GM21825 (cell line): ENCODE results near the gene SAT2.
A peak's percentile ranks its signal among the peaks of the same experiment; 100 is the strongest.
"Not testable (repeated sequence)": the region's sequence is repeated elsewhere in the genome, so short reads cannot be mapped to it uniquely, and the experiment has no call there.

ENCODE experiments used
- ATAC-seq: cut with Tn5 transposase; IDR thresholded peaks from one replicate; pipeline ENCODE4 v1.9.1; 2021; ENCODE audit warnings: mild to moderate bottlenecking, moderate library complexity; ENCODE audit not compliant: unreplicated experiment

SAT2 gene

DNA sequence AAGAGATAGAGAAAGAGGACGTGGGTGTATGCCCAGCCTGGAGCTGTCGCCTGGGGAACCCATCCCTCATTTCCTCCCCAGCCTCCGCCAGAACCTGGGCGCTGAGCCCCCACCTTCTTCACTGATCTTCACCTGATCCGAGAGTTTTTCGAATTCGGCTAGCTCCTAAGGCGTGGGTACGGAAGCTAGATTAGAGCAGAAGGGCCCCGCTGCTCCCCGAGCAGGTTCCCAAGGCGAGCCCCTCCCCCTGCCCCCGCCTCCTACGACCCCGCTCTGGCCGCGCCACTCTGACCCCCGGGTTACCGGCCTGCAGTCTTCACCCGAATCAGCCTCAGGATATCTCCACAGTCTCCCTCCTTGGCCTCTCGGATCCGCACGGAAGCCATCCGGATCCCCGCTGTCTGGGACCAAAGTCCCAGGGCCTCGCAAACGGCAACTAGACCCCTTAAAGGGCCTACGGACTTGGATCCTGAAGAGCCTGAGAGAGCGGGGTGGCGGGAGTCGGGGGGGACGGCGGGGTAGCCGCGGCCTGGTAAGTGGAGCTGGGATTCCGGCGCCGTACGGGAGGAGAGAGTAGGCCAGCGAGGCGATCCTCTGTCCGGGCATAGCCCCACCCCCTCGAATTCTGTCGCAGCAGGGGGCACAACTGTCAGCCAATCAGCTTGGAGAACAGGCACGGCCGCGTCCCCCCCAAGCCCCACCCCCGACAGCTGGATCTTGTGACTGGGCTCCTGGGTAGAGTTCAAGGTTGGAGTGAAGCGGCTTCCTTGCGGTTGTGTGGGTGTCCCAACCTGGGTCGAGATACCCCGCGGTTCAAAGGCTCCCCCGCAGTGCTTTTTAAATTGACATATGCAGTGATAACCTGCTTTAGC lies at the start of gene SAT2:
TSS of gene SAT2 (minus strand) at position 572 of the 872 bp plus-strand sequence. CDS start at position 386, 186 bp downstream.
- peak; percentile 75 for ATAC-seq

DNA sequence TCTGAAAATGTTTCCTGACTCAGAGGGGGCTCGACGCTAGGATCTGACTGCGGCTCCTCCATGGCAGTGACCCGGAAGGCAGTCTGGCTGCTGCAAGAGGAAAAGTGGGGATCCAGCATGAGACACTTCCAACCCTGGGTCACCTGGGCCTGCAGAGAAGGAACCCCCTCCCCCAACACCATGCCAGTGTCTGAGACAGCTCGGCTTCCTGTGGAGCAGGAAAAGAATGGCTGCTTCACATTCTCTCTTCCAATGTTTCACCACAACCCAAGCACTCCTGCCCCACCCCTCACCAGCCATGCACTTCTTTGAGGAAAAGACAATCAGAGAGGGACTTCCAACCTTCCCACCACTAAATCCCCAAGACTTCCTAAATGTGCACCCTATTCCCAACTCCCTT lies 48.9 kb upstream of the SAT2 start:
- ATAC-seq: no peak

DNA sequence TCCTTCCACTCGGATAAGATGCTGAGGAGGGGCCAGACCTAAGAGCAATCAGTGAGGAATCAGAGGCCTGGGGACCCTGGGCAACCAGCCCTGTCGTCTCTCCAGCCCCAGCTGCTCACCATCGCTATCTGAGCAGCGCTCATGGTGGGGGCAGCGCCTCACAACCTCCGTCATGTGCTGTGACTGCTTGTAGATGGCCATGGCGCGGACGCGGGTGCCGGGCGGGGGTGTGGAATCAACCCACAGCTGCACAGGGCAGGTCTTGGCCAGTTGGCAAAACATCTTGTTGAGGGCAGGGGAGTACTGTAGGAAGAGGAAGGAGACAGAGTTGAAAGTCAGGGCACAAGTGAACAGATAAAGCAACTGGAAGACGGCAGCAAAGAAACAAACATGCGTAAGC lies 47.3 kb upstream of the SAT2 start:
- no peak for ATAC-seq

DNA sequence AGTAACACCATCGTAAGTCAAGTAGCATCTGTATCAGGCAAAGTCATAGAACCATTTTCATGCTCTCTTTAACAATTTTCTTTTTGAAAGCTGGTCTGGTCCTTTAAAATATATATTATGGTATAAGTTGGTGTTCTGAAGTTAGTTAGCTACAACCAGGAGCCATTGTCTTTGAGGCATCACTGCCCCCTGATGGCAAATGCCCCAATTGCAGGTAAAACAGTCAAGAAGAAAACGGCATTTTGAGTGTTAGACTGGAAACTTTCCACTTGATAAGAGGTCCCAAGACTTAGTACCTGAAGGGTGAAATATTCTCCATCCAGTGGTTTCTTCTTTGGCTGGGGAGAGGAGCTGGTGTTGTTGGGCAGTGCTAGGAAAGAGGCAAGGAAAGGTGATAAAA lies 45.6 kb upstream of the SAT2 start:
- ATAC-seq: no peak

DNA sequence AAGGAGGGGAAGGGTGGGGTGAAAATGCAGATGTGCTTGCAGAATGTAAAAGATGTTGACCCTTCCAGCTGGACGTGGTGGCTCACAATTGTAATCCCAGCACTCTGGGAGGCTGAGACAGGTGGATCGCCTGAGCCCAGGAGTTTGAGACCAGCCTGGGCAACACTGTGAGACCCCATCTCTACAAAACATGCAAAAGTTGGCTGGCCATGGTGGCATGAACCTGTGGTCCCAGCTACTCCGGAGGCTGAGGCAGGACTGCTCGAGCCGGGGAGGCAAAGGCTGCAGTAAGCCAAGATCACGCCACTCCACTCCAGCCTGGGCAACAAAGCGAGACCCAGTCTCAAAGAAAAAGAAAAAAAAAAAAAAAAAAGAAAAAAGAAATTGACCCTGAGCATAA lies 40.9 kb upstream of the SAT2 start:
- ATAC-seq: no peak

DNA sequence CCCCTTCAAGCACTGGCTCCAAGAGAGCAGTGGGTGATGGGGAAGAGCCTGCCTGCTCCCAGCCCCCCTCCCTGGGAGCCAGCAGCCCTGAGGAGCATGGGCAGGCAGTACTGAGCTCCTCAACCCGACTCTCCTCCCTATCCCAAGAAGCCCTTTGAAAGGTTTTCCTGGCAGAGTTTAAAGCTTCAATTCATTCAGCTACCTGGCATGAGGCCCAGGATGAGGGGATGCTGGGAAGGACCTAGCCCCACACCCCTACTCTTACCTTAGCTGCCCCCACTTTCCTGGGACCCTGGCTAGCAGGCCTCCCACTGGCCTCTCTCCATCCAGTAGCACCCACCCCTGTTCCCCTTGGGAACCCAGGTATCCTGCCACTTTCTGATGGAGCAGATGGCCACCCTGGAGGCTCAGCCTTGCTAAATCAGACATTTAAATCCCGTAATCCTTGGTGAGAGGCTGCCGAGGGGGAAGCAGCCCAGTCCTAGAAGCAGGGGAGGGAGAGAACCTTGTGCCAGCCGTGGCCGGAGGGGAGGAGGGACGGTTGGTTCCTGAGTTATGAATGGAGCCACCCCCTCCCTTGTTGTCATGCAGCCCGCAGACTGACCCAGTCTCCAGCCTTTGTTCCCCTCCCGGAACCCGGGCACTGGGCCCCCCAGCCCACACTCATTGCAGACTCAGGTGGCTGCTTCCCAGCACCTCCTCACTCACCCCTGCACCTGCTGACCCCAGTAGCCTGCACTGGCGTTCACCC lies 40.2 kb upstream of the SAT2 start:
- ATAC-seq: no peak

DNA sequence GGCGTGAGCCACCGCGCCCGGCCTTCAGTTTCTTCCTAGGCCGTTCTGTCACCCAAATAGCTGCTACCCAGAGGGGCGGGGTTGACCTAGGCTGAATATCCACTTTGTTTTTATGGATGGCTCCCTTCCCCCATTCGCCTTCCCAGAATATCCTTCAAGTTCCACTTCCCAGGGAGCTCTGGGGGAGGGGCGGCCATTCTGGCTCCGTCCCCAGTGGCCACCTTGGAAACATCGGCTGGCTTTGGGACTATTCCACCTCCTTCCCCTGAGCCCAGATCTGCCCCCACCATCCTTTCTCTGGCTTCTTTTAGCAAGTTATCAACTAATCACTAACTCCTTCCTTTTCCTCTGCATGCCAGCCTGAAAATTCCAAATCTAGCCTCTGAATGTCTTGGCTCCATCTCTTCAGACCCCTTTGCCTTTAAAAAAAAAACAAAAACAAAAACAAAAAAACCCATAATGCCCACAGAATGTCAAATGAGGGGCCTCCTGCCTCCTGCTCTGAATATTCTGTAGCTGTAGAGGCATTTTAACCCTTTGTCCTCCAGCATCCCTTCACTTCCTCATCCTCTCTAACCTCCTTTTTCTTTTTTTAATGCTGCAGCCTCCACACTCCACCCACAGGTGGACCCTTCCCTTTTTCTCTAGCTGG lies 29.5 kb upstream of the SAT2 start:
- no peak for ATAC-seq

DNA sequence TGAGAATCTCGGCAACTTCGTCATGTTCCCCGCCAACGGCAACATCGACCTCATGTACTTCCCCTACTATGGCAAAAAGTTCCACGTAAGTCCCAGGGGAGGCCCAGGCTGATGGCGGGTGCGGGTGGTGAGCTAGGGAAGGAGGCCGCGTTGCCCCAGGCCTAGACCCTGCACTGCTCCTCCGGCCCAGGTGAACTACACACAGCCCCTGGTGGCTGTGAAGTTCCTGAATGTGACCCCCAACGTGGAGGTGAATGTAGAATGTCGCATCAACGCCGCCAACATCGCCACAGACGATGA lies 27.9 kb upstream of the SAT2 start:
- no peak for ATAC-seq

DNA sequence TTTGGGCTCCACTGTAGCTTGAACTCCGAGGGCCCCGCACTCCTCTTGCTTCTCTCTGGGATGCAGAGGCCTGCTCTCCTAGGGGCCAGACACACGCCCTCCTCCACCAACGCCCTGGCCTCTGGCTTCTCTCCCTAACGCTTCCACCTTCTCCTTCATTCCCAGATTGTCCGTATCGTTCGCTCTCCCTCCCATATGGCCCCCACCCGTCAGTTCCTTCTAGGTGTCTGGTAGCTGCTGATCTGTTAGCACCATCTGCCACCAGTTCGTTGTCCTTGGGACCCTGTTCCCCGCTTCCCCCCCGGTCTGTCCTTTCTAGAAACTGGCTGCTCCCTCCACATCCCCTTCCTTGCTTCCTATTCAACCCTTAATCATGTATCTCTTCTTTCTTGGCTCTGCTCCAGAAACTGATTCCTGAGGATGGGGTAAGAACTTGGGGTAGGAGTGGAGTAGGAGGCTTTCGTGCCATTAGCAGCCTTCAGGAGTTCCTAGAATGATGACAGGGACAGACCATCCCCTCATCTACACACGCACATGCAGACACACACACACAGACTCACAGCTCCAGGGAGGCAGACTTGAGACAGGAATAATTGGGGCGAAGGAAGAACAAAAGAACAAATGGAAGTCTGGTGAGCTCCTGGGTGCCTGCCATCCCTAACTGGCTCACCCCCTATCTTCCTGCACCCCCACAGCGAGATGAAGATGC lies 27.4 kb upstream of the SAT2 start:
- no peak for ATAC-seq

DNA sequence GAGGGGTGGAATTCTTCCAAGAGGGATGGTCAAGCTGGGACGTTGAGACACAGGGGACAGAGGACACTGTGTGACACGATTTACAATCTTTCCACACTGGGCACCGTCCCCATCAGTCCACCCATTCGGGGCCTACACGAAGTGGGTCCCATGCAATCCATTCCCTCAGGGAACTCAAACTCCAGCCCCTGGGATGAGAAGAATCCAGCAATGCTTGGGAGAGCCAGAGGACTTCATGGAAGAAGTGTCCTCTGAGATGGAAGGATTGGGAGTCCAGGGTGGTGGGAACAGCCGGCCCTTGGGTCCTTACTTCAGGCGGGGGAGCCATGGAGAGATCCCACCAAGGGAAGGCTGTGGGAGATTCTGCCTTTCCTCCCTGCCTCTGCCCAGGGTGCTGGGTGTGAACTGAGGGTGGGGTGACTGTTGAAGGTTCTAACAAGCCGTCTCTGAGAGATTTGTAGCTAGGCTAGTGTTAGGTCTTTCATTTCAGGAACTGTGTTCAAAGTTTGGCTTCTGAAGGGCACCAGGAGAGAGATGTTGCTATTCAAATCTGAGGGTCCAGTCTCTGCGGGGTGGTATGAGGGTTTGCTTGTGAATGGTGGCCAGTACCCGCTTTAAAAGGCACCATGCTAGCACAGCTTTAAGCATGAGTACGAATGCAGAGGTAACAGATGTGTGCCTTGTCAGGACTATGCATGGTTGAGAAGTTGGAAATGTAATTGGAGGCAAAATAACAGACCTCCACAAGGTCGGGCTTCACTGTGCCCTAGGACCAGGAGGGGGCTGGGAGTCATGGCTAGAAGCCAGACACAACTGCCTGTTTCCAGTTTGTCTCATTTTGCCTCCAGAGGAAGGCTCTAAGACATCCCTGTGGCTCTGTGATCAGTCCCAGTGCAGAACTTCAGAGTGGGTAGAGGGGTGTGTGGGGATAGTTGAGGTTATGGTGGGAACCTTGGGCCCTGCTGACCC lies 25.1 kb upstream of the SAT2 start:
- no peak for ATAC-seq

DNA sequence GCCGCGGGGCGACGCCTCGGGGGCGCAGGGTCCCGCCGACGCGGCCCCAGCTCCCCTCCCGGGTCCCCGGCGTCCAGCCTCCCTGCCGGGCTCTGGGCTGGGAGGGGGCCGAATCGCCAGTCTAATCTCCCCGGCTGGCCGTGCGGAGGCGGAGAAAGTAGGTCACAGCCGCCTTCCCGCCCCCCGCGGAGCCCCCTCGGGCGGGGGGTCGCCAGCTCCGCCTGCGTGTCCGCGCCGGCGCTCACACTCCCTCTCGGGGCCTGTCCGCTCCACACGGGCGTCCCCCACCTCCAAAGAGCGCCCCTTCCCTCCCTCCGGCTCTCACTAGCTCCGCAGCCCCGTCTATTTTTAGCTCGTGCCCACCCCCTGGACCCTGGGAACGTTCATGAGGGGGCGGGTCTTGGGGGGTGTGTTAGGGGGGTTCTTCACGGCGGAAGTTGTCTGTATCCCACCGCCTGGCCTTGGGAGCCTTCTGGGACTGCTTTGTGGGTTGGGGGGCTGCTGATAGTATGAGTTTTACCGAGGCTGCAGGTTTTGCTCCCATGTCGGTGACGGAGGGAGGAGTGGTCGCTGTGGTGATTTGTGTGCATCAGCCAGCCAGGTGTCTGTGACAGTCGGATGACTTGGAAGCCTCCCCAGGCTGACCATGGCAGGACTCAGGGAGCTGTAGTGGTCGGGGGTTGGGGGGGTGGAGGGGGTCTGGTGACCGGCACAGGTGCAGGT lies 24.2 kb upstream of the SAT2 start:
- ATAC-seq: no peak

DNA sequence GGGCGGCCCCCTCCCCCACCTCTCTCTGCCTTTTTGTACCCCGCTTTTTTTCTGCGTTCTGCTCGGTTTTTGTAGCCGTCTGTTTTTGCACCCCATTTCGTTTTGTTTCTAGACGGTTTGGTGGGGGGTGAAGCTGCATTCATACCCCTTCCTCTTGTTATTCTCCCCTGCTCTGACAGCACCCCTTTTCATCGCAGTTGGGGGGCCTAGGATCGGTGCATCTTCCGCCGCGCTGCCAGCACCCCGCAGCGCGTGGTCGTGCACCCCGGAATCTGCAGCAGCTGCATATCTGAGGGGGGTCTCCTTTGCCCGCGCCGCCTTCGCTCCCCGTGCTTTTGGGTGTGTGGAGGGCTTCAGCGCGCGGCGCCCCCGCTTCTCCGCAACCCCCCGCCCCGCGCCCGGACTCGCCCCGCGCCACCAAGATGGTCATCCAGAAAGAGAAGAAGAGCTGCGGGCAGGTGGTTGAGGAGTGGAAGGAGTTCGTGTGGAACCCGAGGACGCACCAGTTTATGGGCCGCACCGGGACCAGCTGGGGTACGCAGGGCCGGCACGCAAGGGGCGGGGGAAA lies 23.6 kb upstream of the SAT2 start:
- ATAC-seq: no peak

DNA sequence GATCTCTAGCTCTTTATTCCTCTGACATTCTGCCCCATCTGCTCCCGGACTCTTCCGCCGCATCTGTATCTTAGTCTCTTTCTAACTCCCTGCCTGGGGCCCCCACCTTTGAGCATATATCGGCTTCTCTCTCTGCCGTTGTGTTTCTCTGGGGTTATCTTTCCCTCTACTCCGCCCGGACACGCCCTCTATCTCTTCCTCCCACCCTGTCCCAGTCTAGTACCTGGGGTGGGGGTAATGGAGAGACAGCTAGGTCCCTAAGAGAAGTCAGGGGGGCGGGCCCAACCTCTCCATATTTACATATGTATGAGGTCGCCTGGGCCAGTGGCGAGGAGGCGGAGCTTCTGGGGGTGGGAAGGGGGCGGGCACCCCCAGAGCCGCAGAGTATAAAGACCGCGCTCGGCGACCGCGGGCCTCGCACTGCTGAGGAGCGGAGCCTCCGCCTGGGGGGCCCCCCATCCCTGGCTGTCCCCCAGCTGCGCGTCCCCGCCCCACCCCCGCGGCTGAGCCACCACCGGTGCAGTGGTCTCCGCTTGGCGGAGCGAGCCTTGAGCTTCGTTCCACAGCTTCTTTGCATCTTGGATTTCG lies 23.0 kb upstream of the SAT2 start, which contains the start of gene ATP1B2:
TSS of gene ATP1B2 (plus strand) at position 418 of the 588 bp plus-strand sequence. CDS start 593 bp downstream, outside the sequence.
- ATAC-seq: no peak

DNA sequence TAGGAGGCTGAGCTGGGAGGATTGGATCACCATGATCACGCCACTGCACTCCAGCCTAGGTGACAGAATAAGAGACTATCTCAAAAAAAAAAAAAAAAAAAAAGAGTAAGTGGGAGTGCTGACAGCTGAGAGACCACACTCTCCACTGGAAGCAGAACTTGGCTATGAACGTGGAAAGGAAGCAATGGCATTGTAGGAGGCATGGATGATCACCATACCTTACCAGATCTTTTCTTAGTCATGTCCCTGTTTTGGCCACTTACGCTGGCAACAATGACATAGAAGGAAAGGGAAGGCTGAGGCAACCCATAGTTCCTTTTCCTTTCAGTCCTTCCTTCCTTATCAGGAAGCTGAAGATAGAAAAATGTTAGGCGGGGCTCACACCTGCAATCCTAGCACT lies 19.4 kb upstream of the SAT2 start:
- ATAC-seq: no peak

DNA sequence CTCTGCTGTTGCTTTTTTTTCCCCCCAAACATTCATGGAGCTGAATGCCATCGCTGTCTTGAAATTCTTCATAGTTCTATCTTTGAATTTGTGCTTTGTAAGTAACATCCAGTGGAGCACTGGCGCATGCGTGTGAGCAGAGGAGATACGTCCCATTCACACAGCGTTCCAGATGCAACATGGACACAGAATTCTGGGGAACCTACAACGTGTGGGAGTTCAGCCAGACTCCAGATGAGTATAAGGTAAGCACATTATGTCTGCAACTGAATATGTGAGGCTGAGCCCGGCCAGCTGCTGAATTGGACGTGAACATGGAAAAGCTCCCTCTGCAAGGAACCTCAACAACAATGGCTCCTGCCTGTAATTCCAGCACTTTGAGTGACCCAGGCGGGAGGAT lies 18.8 kb upstream of the SAT2 start:
- no peak for ATAC-seq

DNA sequence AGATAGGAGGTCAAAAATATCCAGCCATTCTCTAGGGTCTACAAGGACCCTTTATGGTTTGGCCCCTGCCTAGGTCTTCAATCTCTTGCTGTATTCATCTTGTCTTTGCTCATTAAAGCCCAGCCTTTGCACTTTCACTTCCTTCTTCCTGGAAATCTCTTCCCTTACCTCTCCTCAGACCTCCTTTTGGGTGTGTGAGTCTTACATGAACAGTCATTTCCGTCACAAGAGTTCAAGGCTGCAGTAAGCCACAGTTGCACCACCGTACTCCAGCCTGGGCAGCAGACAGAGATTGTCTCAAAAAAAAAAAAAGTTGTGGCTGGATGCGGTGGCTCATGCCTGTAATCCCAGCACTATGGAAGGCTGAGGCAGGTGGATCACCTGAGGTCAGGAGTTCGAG lies 17.2 kb upstream of the SAT2 start:
- ATAC-seq: no peak

DNA sequence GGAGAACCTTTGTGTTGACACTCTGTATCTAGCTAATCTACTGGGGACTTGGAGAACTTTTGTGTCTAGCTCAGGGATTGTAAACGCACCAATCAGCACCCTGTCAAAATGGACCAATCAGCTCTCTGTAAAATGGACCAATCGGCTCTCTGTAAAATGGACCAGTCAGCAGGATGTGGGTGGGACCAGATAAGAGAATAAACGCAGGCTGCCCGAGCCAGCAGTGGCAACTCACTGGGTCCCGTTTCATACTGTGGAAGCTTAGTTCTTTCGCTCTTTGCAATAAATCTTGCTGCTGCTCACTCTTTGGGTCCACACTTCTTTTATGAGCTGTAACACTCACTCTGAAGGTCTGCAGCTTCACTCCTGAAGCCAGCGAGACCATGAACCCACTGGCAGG lies 14.0 kb upstream of the SAT2 start:
- ATAC-seq: not testable (repeated sequence)

DNA sequence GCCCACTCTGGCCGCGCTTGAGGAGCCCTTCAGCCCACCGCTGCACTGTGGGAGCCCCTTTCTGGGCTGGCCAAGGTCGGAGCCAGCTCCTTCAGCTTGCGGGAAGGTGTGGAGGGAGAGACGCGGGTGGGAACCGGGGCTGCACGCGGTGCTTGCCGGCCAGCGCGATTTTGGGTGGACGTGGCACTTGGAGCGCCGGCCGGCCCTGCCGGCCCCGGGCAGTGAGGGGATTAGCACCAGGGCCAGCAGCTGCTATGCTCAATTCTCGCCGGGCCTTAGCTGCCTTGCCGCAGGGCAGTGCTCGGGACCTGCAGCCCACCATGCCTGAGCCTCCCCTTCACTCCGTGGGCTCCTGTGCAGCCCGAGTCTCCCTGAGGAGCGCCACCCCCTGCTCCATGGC lies 13.2 kb upstream of the SAT2 start:
- no peak for ATAC-seq

DNA sequence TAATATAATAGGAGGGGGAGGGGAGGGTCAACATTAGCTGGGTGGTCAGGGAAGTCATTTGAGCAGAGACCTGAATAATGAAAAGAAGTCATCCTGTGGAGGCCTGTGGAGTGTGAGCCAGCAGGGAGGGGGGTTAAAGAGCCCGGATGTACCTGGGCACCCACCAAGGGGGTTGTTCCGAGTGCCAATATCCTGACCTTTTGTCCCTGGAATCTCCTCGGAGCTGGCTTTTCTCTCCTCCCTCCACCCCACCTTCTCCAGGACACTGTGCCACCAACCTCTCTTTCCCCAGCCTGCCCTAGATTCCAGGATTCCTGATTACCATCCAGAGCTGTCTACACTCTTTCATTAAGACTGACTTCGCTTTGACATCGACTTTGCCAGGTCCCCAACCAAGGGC lies 8.5 kb upstream of the SAT2 start:
- no peak for ATAC-seq
